Psoas muscle (tissue), 8 donors: ENCODE measurements around the gene QRFP. TPM values are rescaled to one million over a fixed set of nuclear protein-coding genes. Genes with fewer than 3 reads are reported as not detected.

ENCODE experiments used
- ATAC-seq, 4 donors: fragments of 200-7000 bp; cut with Tn5 transposase; one replicate each; pipeline ENCODE4 v1.9.1; 2020; ENCODE audit warnings: moderate library complexity in 3 of 4, mild to moderate bottlenecking in 2 of 4
- DNase-seq, 2 donors: peaks; one replicate each; pipeline ENCODE4 v3.0.0-alpha.2; 2020
- H3K27ac ChIP-seq: fragments of 200-600 bp; one replicate; pipeline ENCODE4 v1.8.0; 2022
- H3K27me3 ChIP-seq, 3 donors: fragments of 200-600 bp in 1 of 3; one replicate each; pipeline versions ENCODE4 v1.6.1 to v1.8.0; 2013 to 2022; ENCODE audit warnings: low read length in 2 of 3, mild to moderate bottlenecking in 2 of 3, moderate library complexity in 1 of 3; ENCODE audit not compliant: insufficient read depth in 3 of 3
- H3K36me3 ChIP-seq, 2 donors: fragments of 200-600 bp in 1 of 2; one replicate each; pipeline versions ENCODE4 v1.6.1 to v1.8.0; 2013 to 2022; ENCODE audit warnings: low read depth in 1 of 2, mild to moderate bottlenecking in 1 of 2, moderate library complexity in 1 of 2; ENCODE audit not compliant: insufficient read depth in 1 of 2
- H3K4me1 ChIP-seq: fragments of 200-600 bp; one replicate; pipeline ENCODE4 v1.8.0; 2022
- H3K4me3 ChIP-seq: fragments of 200-600 bp; one replicate; pipeline ENCODE4 v1.8.0; 2022; ENCODE audit warnings: mild to moderate bottlenecking
- H3K9me3 ChIP-seq: fragments of 200-600 bp; one replicate; pipeline ENCODE4 v1.8.0; 2022
- CTCF ChIP-seq: fragments of 200-600 bp; IDR thresholded peaks from one replicate; pipeline ENCODE4 v1.8.0; 2022; ENCODE audit warnings: antibody characterized with exemption
- WGBS, 3 donors: extraction: QIAGEN DNeasy Blood & Tissue Kit; methylation state at CpG; one replicate each; pipeline versions ENCODE4 v1.1.6 to v1.1.7; 2013; 5-methylcytosine and 5-hydroxymethylcytosine counted together
- intact Hi-C, 2 donors: fragments of 100-400 bp; cut with DNase I; formaldehyde crosslinking; loops; one replicate each; pipeline versions ENCODE4 v1.11.0 to v1.14.2; 2022
- polyA plus RNA-seq, 3 donors: library from polyadenylated mRNA; stranded (reverse); fragments of 200-250 nt; gene quantifications; one replicate each; pipeline ENCODE4 v1.2.3, GENCODE V29; 2013
- total RNA-seq, 4 donors: library from RNA; stranded (reverse); fragmentation: NEBNext Ultra II Directional in 2 of 4; extraction: Animal tissue kit (Norgen Biotek cat#: 25700) in 2 of 4; gene quantifications; one replicate each; pipeline versions ENCODE4 v1.2.1 to v1.2.4, GENCODE V29; 2021 to 2023
- donor health status: healthy with polysubstance abuse.
- donor health status: DM: no; HTN: no; CAD: no; lungs with moderate emphysema.
- donor health status: Bipolar disorder and iron deficiency.
- donor health status: healthy.
- donor health status: DM: yes; HTN: yes; CAD: no.
- donor health status: DM: no; HTN: no; CAD: no.
- donor health status: DM: no; HTN: no; CAD: no.
- donor health status: DM: yes; HTN: yes; CAD: no.

The QRFP gene
- total and polyA plus RNA-seq, 7 donors, result 0.01 to 0.03 TPM; not detected in 5

GRCh38 chr9:130940027-130940549 is 43.5 kb upstream of the QRFP start:
- TF ChIP-seq CTCF, result no peak
- Histone ChIP-seq H3K4me1 (peaks cover 7% of the 10 kb centered on the region), H3K9me3 (no peaks in the 10 kb centered on the region), H3K27me3 (peaks cover 0 to 82% (median 40%) of the 10 kb centered on the region in 3 donors), H3K27ac (no peak overlapping the region), H3K4me3 (no peak overlapping the region), H3K36me3 (no peaks in the 10 kb centered on the region)
- no peak for DNase-seq
- no peak for ATAC-seq
- WGBS, 3 donors, result 1 to 2% (median 2%) methylated on average over 31 to 32 of the region's 32 CpGs
- intact Hi-C loops, result loop anchor here (2.0 to 10.0 kb wide), 4 partner anchors 73 to 238 kb away; no protein-coding TSS in a partner anchor

GRCh38 chr9:130939405-130940026 is 42.9 kb upstream of the QRFP start:
- 1% methylated on average over 17 to 75 of the region's 75 CpGs for WGBS, 3 donors
- H3K4me1 ChIP-seq, result peaks cover 7% of the 10 kb centered on the region
- H3K27ac ChIP-seq, result no peak overlapping the region
- no peak for DNase-seq
- no peaks in the 10 kb centered on the region for H3K9me3 ChIP-seq
- no peak for ATAC-seq
- TF ChIP-seq CTCF, result peak; percentile 6
- peak overlapping the region; percentile 65 for H3K4me3 ChIP-seq
- no peaks in the 10 kb centered on the region for H3K36me3 ChIP-seq
- intact Hi-C loops, result loop anchor here (2.0 to 10.0 kb wide), 5 partner anchors 72 to 237 kb away; no protein-coding TSS in a partner anchor
- peaks cover 0 to 86% (median 42%) of the 10 kb centered on the region in 3 donors for H3K27me3 ChIP-seq

GRCh38 chr9:130938652-130939404 is 42.2 kb upstream of the QRFP start, which contains the start of gene FIBCD1:
Gene FIBCD1, minus strand, starts transcription at chr9:130939247. Its CDS starts 640 bp downstream, at chr9:130938607.
- intact Hi-C loops, result loop anchor here in 1 of 2 donors (2.0 kb wide), 1 partner anchor 72 kb away; no protein-coding TSS in a partner anchor
- DNase-seq (no peak), ATAC-seq (peak in 1 of 4 donors; percentile 39)
- no peak within 1 kb of the TSS for H3K27ac ChIP-seq
- peaks cover 0 to 93% (median 47%) of the 10 kb centered on the region in 3 donors for H3K27me3 ChIP-seq
- H3K9me3 ChIP-seq, result no peaks in the 10 kb centered on the region
- peak within 1 kb of the TSS; percentile 65 for H3K4me3 ChIP-seq
- 1% methylated on average over 61 to 98 of the region's 98 CpGs for WGBS, 3 donors
- TF ChIP-seq CTCF, result no peak
- no peaks in the 10 kb centered on the region for H3K36me3 ChIP-seq
- H3K4me1 ChIP-seq, result peaks cover 7% of the 10 kb centered on the region

- peaks cover 0 to 95% (median 48%) of the 10 kb centered on the region in 3 donors for H3K27me3 ChIP-seq
- no peak for TF ChIP-seq CTCF
- H3K4me3 ChIP-seq, result peak overlapping the region; percentile 65
- no peaks in the 10 kb centered on the region for H3K9me3 ChIP-seq
- H3K4me1 ChIP-seq, result peaks cover 7% of the 10 kb centered on the region
- 1 to 2% (median 2%) methylated on average over 30 to 52 of the region's 52 CpGs for WGBS, 3 donors
- DNase-seq (no peak), ATAC-seq (no peak)
- H3K36me3 ChIP-seq, result no peaks in the 10 kb centered on the region
- no peak overlapping the region for H3K27ac ChIP-seq
- intact Hi-C loops, result loop anchor here in 1 of 2 donors (2.0 kb wide), 1 partner anchor 71 kb away; no protein-coding TSS in a partner anchor
These were observed 41.6 kb upstream of the QRFP start for GRCh38 chr9:130938184-130938651.
